Type B pancreatic cell (in vitro differentiated cells): ENCODE measurements around the gene PEAK3. TPM values are rescaled to one million over a fixed set of nuclear protein-coding genes. Genes with fewer than 3 reads are reported as not detected.

Experiments
- DNase-seq: peaks from one replicate; pipeline ENCODE4 v3.0.0; 2021; ENCODE audit warnings: mixed read lengths; ENCODE audit not compliant: unreplicated experiment; ENCODE audit errors: extremely low spot score
- H3K27ac Mint-ChIP-seq: 2 replicates; pipeline ENCODE4 v1.8.0; 2021; ENCODE audit warnings: mild to moderate bottlenecking, mixed read lengths
- H3K27me3 Mint-ChIP-seq: 2 replicates; pipeline ENCODE4 v1.8.0; 2021; ENCODE audit warnings: mixed read lengths
- H3K36me3 Mint-ChIP-seq: 2 replicates; pipeline ENCODE4 v1.8.0; 2021; ENCODE audit warnings: mixed read lengths
- H3K4me1 Mint-ChIP-seq: one replicate; pipeline ENCODE4 v1.8.0; 2021; ENCODE audit warnings: mixed read lengths; ENCODE audit not compliant: unreplicated experiment
- H3K4me3 Mint-ChIP-seq: 2 replicates; pipeline ENCODE4 v1.8.0; 2021; ENCODE audit warnings: mild to moderate bottlenecking, mixed read lengths
- H3K9me3 Mint-ChIP-seq: 2 replicates; pipeline ENCODE4 v1.8.0; 2021; ENCODE audit warnings: mixed read lengths
- total RNA-seq: library from RNA; stranded (reverse); gene quantifications from 2 replicates; pipeline ENCODE4 v1.2.1, GENCODE V29; 2021; ENCODE audit warnings: low replicate concordance
- TF ChIP-seq, protein P1 (sequence below): fragments of 200-600 bp; sonication (generic); conservative IDR thresholded peaks from 2 replicates; pipeline ENCODE4 v1.5.0; 2021; ENCODE audit warnings: antibody characterized with exemption, mild to moderate bottlenecking

The PEAK3 gene
- total RNA-seq, 1 donor from 2014 or later = not detected

DNA sequence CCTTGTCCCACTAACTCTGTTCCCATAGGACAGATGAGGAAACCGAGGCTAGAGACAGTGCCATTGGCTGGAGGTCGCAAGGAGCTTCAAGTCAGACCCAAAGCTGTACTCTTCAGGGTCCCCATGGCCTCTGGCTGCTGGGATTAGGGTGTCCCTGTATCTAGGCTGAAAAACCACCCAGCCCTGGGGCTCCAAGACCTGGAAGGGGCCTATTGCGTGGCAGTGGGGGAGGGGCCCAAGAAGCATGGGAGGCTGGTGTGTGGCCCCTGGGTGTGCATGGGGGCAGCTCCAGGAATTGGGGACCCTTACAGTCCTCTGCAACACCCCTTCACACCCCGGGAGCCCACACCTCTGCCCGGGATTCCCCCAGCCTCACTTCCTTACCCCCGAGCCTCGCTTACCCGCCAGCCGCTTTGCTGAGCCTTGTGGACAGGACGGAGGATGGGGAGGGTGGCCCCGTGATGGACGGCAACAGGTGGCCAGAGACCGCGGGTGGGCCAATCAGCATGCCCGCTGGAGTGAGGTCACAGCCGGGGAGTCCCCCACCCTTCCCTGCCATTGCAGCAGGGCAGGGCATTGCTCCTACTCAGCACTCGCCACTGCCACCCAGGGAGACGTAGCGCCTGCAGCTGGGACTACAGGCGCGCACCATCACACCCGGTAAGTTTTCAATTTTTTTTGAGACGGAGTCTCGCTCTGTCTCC is 25.8 kb downstream of the PEAK3 start, which contains the start of gene JSRP1:
JSRP1 (minus strand) TSS at position 436 of the 704 bp plus-strand sequence. CDS start 1,103 bp downstream, outside the sequence.
- peaks cover 10% of the 10 kb centered on the region for H3K27me3 Mint-ChIP-seq
- DNase-seq = no peak
- H3K4me3 Mint-ChIP-seq = no peak within 1 kb of the TSS
- H3K9me3 Mint-ChIP-seq = no peaks in the 10 kb centered on the region
- no peak within 1 kb of the TSS for H3K27ac Mint-ChIP-seq
- peaks cover 3% of the 10 kb centered on the region for H3K4me1 Mint-ChIP-seq
- TF ChIP-seq, protein P1, sequence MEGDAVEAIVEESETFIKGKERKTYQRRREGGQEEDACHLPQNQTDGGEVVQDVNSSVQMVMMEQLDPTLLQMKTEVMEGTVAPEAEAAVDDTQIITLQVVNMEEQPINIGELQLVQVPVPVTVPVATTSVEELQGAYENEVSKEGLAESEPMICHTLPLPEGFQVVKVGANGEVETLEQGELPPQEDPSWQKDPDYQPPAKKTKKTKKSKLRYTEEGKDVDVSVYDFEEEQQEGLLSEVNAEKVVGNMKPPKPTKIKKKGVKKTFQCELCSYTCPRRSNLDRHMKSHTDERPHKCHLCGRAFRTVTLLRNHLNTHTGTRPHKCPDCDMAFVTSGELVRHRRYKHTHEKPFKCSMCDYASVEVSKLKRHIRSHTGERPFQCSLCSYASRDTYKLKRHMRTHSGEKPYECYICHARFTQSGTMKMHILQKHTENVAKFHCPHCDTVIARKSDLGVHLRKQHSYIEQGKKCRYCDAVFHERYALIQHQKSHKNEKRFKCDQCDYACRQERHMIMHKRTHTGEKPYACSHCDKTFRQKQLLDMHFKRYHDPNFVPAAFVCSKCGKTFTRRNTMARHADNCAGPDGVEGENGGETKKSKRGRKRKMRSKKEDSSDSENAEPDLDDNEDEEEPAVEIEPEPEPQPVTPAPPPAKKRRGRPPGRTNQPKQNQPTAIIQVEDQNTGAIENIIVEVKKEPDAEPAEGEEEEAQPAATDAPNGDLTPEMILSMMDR = no peak
- H3K36me3 Mint-ChIP-seq = no peaks in the 10 kb centered on the region

DNA sequence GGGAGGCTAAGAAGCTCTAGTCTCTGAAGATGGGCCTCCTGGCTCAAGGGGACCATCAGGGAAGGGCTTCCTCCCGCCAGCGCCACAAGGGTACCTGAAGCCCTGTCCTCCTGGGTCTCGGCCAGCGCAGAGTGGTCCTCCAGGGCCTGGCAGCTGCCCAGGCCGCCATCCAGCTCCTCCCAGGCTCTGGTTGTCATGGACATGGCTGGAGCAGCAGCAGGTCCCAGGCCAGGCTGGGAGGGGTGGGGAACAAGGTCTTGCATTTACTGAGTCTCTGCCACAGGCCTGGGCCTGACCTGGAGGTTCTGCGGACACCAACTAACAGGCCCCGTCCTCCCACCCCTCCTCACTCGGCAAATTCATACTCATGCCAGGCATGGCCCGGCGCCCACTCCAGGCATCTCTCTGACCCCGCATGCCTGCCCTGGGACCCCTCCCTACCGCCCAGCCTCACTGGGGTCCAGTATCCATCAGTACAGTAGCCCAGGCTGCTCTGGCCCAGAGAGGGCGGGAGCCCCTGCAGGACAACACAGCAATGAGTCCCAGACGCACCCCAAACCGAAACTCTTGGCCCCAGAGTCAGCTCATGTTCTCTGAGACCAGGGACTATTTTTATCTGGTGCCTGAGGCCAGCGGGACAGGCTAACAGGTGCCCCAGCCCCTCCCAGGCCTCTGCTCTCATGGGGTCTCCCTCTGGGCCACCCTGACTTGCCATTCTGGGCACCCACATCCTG is 26.7 kb downstream of the PEAK3 start:
- TF ChIP-seq, protein P1 = no peak
- no peaks in the 10 kb centered on the region for H3K9me3 Mint-ChIP-seq
- no peak overlapping the region for H3K4me3 Mint-ChIP-seq

DNA sequence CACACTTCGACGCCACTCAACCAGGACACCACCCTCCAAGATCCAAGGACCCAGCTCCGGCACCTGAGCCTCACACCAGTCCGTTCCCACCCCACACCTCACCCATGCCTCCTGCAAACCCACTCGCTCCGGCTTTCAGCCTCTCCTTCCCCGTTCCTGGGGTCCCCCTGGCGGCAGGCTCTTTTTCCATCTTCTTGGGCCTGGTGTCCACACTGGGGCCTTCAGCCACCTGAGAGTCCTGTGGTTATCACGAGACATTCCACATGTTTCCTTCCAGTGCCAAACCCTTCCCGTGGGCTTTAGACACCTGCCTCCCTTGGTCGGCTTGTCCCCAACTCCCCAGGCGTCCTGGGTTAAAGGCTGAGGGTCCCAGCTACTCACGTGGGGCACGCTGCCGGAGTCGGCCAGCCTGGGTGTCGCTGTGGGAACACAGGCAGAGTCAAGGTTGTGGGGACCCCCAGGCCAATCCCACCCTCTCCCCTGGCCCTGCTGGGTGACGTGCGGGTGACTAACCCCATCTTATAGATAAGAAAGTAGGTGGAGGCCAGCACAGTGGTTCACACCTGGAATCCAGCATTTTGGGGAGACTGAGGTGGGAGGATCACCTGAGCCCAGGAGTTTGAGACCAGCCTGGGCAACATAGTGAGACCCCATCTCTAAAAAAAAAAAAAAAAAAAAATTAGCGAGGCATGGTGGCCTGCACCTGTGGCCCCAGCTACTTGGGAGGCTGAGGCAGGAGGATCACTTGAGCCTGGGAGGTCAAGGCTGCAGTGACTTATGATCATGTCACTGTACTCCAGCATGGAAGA is 27.7 kb downstream of the PEAK3 start:
- peak overlapping the region; percentile 48 for H3K27ac Mint-ChIP-seq
- DNase-seq = peak; percentile 78
- peaks cover 10% of the 10 kb centered on the region for H3K27me3 Mint-ChIP-seq
- H3K4me1 Mint-ChIP-seq = peaks cover 3% of the 10 kb centered on the region
- H3K9me3 Mint-ChIP-seq = no peaks in the 10 kb centered on the region
- no peaks in the 10 kb centered on the region for H3K36me3 Mint-ChIP-seq
- H3K4me3 Mint-ChIP-seq = peak overlapping the region; percentile 82
- TF ChIP-seq, protein P1 = peak; percentile 71

More for the DNA sequence above, 26.7 kb downstream of the PEAK3 start:
- no peak for DNase-seq
- no peaks in the 10 kb centered on the region for H3K36me3 Mint-ChIP-seq
- H3K4me1 Mint-ChIP-seq = peaks cover 3% of the 10 kb centered on the region
- peaks cover 10% of the 10 kb centered on the region for H3K27me3 Mint-ChIP-seq
- no peak overlapping the region for H3K27ac Mint-ChIP-seq

DNA sequence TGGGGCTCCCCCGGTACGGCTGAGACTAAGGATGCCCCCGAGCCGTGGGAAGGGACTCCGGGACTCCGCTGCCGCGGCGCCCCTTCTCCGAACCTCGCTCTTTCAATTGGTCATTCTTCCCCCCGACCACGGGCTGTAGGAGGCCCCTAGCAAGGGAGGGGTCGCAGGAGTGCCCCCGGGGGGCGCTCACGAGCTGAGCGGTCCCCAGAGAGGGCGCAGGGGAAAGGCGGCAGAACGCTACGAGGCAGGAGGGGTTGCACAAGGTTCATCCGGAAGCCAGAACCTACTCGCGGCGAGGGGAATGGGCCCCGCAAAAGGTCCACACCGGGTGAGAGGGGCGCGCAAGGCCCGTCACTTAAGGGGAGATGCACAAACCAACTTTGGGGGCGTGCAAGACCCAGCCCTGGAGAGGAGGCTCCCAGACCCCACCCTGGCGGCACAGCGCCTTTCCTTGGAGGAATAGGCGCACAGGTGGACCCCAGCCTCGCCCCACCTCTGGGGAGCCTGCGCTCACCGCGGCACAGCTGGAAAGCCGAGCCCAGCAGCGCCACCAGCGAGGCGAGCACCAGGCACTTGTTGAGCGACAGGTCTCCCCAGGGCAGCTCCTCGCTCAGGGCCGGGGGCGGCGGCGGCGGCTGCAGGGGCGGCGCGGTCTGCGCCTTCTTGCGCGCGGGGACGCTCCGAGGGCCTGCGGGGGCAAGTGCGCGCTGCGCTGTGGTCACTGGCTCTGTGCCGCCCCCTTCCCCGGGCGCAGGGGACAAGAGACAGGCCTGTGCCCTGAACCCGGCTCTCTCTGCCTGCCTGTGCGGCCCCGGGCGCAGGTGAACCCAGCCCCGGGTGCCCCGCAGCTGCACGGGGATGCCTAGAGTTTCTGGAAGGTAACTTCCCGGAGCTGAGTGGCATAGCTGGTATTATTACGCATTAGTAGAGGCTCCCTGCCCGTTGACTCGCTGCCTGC is 28.6 kb downstream of the PEAK3 start:
- Mint-ChIP-seq H3K9me3 (no peaks in the 10 kb centered on the region), H3K27ac (peak overlapping the region; percentile 48), H3K36me3 (no peaks in the 10 kb centered on the region), H3K4me3 (peak overlapping the region; percentile 82), H3K4me1 (peaks cover 3% of the 10 kb centered on the region), H3K27me3 (peaks cover 10% of the 10 kb centered on the region)
- TF ChIP-seq, protein P1 = peak; percentile 52
- DNase-seq = peak; percentile 74

DNA sequence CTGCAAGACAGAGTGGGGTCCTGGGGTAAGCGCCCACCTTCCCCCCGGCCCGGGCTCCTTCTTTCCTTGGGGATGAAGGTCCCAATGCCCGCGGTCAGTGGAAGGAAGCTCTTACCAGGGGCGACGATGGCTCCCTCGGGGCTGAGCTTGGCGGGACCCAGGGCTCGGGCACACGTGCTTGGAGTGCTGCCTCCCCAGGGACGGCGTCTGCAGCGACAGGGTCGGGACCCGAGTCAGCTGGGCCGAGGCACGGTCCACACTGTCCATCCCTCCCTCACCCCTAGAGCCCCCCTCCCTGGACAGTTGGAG is 29.2 kb downstream of the PEAK3 start:
- H3K36me3 Mint-ChIP-seq = no peaks in the 10 kb centered on the region
- H3K4me3 Mint-ChIP-seq = no peak overlapping the region
- H3K27me3 Mint-ChIP-seq = peaks cover 10% of the 10 kb centered on the region
- no peak for DNase-seq
- no peak overlapping the region for H3K27ac Mint-ChIP-seq
- TF ChIP-seq, protein P1 = no peak
- H3K4me1 Mint-ChIP-seq = peaks cover 3% of the 10 kb centered on the region
- H3K9me3 Mint-ChIP-seq = no peaks in the 10 kb centered on the region
